ENCODE results near the gene ARHGEF2.

GRCh38 chr1:156002188-156002911, 24.0 kb upstream of the ARHGEF2 start:
- no peak for TF ChIP-seq ZNF507 (tag; conservative IDR thresholded peaks at IDR 0.05)
- no peak for TF ChIP-seq MAX (CRISPR knock-in tag; IDR thresholded peaks at IDR 0.05)
- TF ChIP-seq ZFX (CRISPR knock-in tag; IDR thresholded peaks at IDR 0.05) = no peak
- no peak for TF ChIP-seq TRIM28 (IDR thresholded peaks at IDR 0.05)
- TF ChIP-seq, protein P1, sequence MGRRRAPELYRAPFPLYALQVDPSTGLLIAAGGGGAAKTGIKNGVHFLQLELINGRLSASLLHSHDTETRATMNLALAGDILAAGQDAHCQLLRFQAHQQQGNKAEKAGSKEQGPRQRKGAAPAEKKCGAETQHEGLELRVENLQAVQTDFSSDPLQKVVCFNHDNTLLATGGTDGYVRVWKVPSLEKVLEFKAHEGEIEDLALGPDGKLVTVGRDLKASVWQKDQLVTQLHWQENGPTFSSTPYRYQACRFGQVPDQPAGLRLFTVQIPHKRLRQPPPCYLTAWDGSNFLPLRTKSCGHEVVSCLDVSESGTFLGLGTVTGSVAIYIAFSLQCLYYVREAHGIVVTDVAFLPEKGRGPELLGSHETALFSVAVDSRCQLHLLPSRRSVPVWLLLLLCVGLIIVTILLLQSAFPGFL (CRISPR knock-in tag; IDR thresholded peaks at IDR 0.05) = no peak
- TF ChIP-seq GATAD2B (IDR thresholded peaks at IDR 0.05; ENCODE audit: borderline replicate concordance) = no peak
- TF ChIP-seq, protein P2, sequence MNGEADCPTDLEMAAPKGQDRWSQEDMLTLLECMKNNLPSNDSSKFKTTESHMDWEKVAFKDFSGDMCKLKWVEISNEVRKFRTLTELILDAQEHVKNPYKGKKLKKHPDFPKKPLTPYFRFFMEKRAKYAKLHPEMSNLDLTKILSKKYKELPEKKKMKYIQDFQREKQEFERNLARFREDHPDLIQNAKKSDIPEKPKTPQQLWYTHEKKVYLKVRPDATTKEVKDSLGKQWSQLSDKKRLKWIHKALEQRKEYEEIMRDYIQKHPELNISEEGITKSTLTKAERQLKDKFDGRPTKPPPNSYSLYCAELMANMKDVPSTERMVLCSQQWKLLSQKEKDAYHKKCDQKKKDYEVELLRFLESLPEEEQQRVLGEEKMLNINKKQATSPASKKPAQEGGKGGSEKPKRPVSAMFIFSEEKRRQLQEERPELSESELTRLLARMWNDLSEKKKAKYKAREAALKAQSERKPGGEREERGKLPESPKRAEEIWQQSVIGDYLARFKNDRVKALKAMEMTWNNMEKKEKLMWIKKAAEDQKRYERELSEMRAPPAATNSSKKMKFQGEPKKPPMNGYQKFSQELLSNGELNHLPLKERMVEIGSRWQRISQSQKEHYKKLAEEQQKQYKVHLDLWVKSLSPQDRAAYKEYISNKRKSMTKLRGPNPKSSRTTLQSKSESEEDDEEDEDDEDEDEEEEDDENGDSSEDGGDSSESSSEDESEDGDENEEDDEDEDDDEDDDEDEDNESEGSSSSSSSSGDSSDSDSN (IDR thresholded peaks at IDR 0.05; ENCODE audit: borderline replicate concordance in 1 of 2, low read depth in 2 of 2, low read length in 2 of 2) = no peak
- no peak for TF ChIP-seq RBFOX2 (IDR thresholded peaks at IDR 0.05; ENCODE audit: low read depth, low read length)

Data from K562 (cell line).